Naive B cell (primary cell): ENCODE measurements around the gene VIM. TPM values are rescaled to one million over a fixed set of nuclear protein-coding genes. Genes with fewer than 3 reads are reported as not detected.

ENCODE experiments used
- polyA plus RNA-seq, 6 donors: library from polyadenylated mRNA; unstranded; fragments of 300-500 nt; fragmentation: Illumina TruSeq; gene quantifications; one replicate each; pipeline ENCODE4 v1.2.3, GENCODE V29; 2021; ENCODE audit warnings: low read depth in 6 of 6

VIM gene
- polyA plus RNA-seq, 6 donors from 2014 or later = 41.1 to 171 (median 131) TPM

Other genes with a start within 250 kb of the VIM start
- gene CUBN, start 98.4 kb upstream of the VIM start, polyA plus RNA-seq = under 1 TPM in 5 of 6 donors, not detected in 1; 0.07 to 0.51 (median 0.34) TPM
- 10 to 100 TPM in 3 of 6 donors, 1 to 10 TPM in 3; 6.9 to 15.5 (median 9.6) TPM for gene TRDMT1, start 26.6 kb upstream of the VIM start, polyA plus RNA-seq
- gene ST8SIA6, start 226.4 kb downstream of the VIM start, polyA plus RNA-seq = not detected